OCI-LY7 (cell line): Measurements from ENCODE around the gene TOLLIP. TPM values are rescaled to one million over a fixed set of nuclear protein-coding genes. Genes with fewer than 3 reads are reported as not detected.

Experiments used
- BruUV-seq: library from RNA; stranded (reverse); fragments of 400-500 nt; replicated peaks from 2 replicates; lab custom pipeline; 2021; lab: Mats Ljungman, UMichigan
- CTCF ChIA-PET: fragments of 300-600 bp; sonication (Branson Sonifier 250); formaldehyde crosslinking; loops from one replicate; lab custom pipeline; 2022; ENCODE audit warnings: antibody characterized with exemption; ENCODE audit not compliant: unreplicated experiment; lab: Charles Lee
- POLR2A ChIA-PET: fragments of 300-600 bp; sonication (Branson Sonifier 250); formaldehyde crosslinking; loops from one replicate; lab custom pipeline; 2022; ENCODE audit warnings: antibody characterized with exemption; lab: Charles Lee
- DNase-seq: peaks from one replicate; pipeline ENCODE4 v3.0.0-alpha.2; 2015; ENCODE audit warnings: low spot score
- H2AFZ ChIP-seq: fragments of 200-600 bp; sonication (generic), shearing (Covaris generic); 2 replicates; pipeline ENCODE4 v1.6.1; 2014; ENCODE audit warnings: mild to moderate bottlenecking, antibody characterized with exemption, low read length, moderate library complexity
- H3K27ac ChIP-seq: fragments of 200-600 bp; sonication (generic); 2 replicates; pipeline ENCODE4 v1.5.1; 2014; ENCODE audit warnings: mixed run types, low read depth, mild to moderate bottlenecking, moderate library complexity, low read length, inconsistent platforms; ENCODE audit not compliant: poor library complexity, severe bottlenecking
- H3K36me3 ChIP-seq: fragments of 200-600 bp; sonication (generic); 2 replicates; pipeline ENCODE4 v1.6.1; 2014; ENCODE audit warnings: mild to moderate bottlenecking, antibody characterized with exemption, low read length, moderate library complexity, mixed read lengths; ENCODE audit not compliant: insufficient read depth
- H3K4me1 ChIP-seq: fragments of 200-600 bp; sonication (generic); 2 replicates; pipeline ENCODE4 v1.5.1; 2014; ENCODE audit warnings: mild to moderate bottlenecking, low read length; ENCODE audit not compliant: insufficient read depth, poor library complexity, severe bottlenecking
- H3K4me2 ChIP-seq: fragments of 200-600 bp; sonication (generic); 2 replicates; pipeline ENCODE4 v1.6.1; 2014; ENCODE audit warnings: mild to moderate bottlenecking, low read length
- H3K4me3 ChIP-seq: fragments of 200-600 bp; sonication (generic); 2 replicates; pipeline ENCODE4 v1.5.1; 2014; ENCODE audit warnings: mild to moderate bottlenecking, low read depth, low read length; ENCODE audit not compliant: poor library complexity, severe bottlenecking
- H3K79me2 ChIP-seq: fragments of 200-600 bp; sonication (generic); 2 replicates; pipeline ENCODE4 v1.6.1; 2016; ENCODE audit warnings: low read depth, mild to moderate bottlenecking, low read length, moderate library complexity, mixed read lengths; ENCODE audit not compliant: insufficient read depth
- H3K9me2 ChIP-seq: fragments of 200-600 bp; sonication (generic); 2 replicates; pipeline ENCODE4 v1.6.1; 2016; ENCODE audit warnings: mild to moderate bottlenecking, low read length, mixed read lengths; ENCODE audit not compliant: insufficient read depth
- H3K9me3 ChIP-seq: fragments of 200-600 bp; sonication (generic); 2 replicates; pipeline ENCODE4 v1.6.1; 2014; ENCODE audit warnings: mild to moderate bottlenecking, mixed run types, low read length, mixed read lengths
- H4K20me1 ChIP-seq: fragments of 200-600 bp; sonication (generic); 2 replicates; pipeline ENCODE4 v1.6.1; 2014; ENCODE audit warnings: mild to moderate bottlenecking, antibody characterized with exemption, low read length, moderate library complexity, mixed read lengths; ENCODE audit not compliant: insufficient read depth
- CTCF ChIP-seq: fragments of 200-600 bp; sonication (generic); conservative IDR thresholded peaks from 2 replicates; pipeline ENCODE4 v1.5.1; 2014; ENCODE audit warnings: mild to moderate bottlenecking, antibody characterized with exemption, low read length, moderate library complexity, mixed read lengths
- EZH2phosphoT487 ChIP-seq: fragments of 200-600 bp; sonication (generic); IDR thresholded peaks from 2 replicates; pipeline ENCODE4 v1.6.1; 2018; ENCODE audit warnings: low read depth, borderline replicate concordance, mild to moderate bottlenecking, mixed run types, antibody characterized with exemption, low read length, moderate library complexity, mixed read lengths
- intact Hi-C: fragments of 100-400 bp; cut with micrococcal nuclease; formaldehyde crosslinking; loops from one replicate; pipeline ENCODE4 v1.10.0; 2022; ENCODE audit not compliant: unreplicated experiment
- total RNA-seq, 2 experiments: library from RNA; depleted of rRNA in 1 of 2; stranded (reverse); fragments of >200 nt in 1 of 2; shearing (Covaris generic) in 1 of 2; gene quantifications; 2 replicates each; pipeline ENCODE4 v1.2.3, GENCODE V29; 2014 to 2022

Gene TOLLIP
- total RNA-seq, 2 experiments from 2014 or later, result 15.9 to 37.1 TPM

DNA sequence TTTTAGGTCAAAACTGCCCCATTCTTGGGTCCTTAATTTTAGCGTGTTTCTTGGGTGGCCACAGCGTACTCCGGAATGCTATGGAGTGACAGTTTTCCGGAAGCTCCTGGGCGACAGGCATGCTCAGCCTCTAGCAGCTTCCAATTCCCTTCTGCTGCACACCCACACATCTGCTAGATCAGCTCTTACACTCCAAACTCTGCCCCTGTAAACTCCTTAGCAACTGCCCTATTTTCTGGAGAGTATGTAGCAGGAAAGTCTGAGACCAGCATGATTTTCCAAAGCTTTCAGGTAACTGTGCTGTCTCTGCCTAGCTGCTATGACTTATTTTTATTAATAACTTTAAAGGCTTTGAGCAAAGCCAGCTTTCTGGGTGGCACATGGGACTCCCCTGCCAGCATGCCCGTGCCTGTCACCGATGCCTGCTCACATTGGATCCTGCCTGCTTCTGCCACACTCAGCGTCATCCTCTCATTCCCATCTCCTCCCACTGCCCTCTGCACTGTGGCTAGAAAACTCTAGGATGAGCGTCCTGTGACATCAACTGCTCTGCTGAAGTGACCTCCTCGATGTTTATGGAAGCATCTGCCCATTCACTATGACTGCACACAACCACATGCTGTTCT lies 17.3 kb downstream of the TOLLIP start:
- Histone ChIP-seq H3K36me3 (peaks cover 34% of the 10 kb centered on the region), H3K4me1 (no peaks in the 10 kb centered on the region), H2AFZ (no peak overlapping the region), H3K9me3 (no peaks in the 10 kb centered on the region), H4K20me1 (no peaks in the 10 kb centered on the region), H3K27ac (no peak overlapping the region), H3K79me2 (no peaks in the 10 kb centered on the region), H3K9me2 (no peaks in the 10 kb centered on the region), H3K4me3 (no peak overlapping the region), H3K4me2 (no peak overlapping the region)
- intact Hi-C loops, result no loop called here
- ChIA-PET CTCF (no interaction called here), POLR2A (no interaction called here)
- BruUV-seq, result no TSS peak
- DNase-seq, result no peak
- no peak for TF ChIP-seq CTCF
- TF ChIP-seq EZH2phosphoT487, result no peak

DNA sequence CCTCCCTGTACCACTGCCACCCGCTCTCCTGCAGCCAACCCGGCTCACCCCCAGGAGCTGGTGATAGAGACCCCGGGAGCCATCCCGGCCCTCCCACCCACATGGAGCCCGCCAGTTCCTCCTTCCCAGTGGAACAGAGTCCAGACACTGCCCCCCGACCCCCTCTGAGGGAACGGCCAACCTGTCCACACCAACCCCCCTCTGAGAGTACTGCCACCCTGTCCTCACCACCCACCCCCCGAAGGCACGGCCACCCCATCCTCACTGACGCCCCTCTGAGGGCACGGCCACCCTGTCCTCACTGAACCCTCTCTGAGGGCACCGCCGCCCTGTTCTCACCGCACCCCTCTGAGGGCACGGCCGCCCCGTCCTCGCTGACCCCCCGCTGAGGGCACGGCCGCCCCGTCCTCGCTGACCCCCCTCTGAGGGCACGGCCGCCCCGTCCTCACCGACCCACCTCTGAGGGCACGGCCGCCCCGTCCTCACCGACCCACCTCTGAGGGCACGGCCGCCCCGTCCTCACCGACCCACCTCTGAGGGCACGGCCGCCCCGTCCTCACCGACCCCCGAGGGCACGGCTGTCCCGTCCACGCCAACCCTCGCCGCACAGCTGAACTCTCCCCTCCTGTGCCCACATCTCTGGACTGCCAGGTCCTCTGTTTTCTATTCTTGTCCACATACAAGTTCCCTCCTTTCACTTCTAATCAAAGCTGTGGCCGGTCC lies 18.0 kb downstream of the TOLLIP start:
- intact Hi-C loops, result no loop called here
- Histone ChIP-seq H3K4me2 (no peak overlapping the region), H3K27ac (no peak overlapping the region), H4K20me1 (no peaks in the 10 kb centered on the region), H3K36me3 (peaks cover 37% of the 10 kb centered on the region), H3K79me2 (no peaks in the 10 kb centered on the region), H2AFZ (no peak overlapping the region), H3K9me3 (no peaks in the 10 kb centered on the region), H3K9me2 (no peaks in the 10 kb centered on the region), H3K4me3 (no peak overlapping the region), H3K4me1 (no peaks in the 10 kb centered on the region)
- ChIA-PET CTCF (no interaction called here), POLR2A (no interaction called here)
- no peak for TF ChIP-seq EZH2phosphoT487
- TF ChIP-seq CTCF, result no peak
- DNase-seq, result no peak
- no TSS peak for BruUV-seq
